Amniotic epithelial cell (primary cell): Measurements from ENCODE around the gene STEAP1B.
A peak's percentile ranks its signal among the peaks of the same experiment; 100 is the strongest.
"Not testable (repeated sequence)": the region's sequence is repeated elsewhere in the genome, so short reads cannot be mapped to it uniquely, and the experiment has no call there.

Experiments
- DNase-seq: peaks from one replicate; pipeline ENCODE4 v3.0.0-alpha.2; 2010; ENCODE audit warnings: low read depth

STEAP1B gene

GRCh38 chr7:22496912-22497311, 3.1 kb downstream of the STEAP1B start:
- not testable (repeated sequence) for DNase-seq

GRCh38 chr7:22496296-22496888, 3.6 kb downstream of the STEAP1B start:
- not testable (repeated sequence) for DNase-seq

GRCh38 chr7:22493160-22493925, 6.6 kb downstream of the STEAP1B start:
- DNase-seq, result not testable (repeated sequence)

GRCh38 chr7:22488643-22489462, 11.1 kb downstream of the STEAP1B start:
- DNase-seq, result peak; percentile 55

- DNase-seq, result no peak
These were observed 11.9 kb downstream of the STEAP1B start for GRCh38 chr7:22487978-22488642.

- DNase-seq, result no peak
These were observed 13.4 kb downstream of the STEAP1B start for GRCh38 chr7:22486597-22486996.

- DNase-seq, result peak; percentile 29
These were observed 14.8 kb downstream of the STEAP1B start for GRCh38 chr7:22485189-22485588.

- DNase-seq, result no peak
These were observed 17.5 kb downstream of the STEAP1B start for GRCh38 chr7:22482503-22482902.

- peak; percentile 24 for DNase-seq
These were observed 18.3 kb downstream of the STEAP1B start for GRCh38 chr7:22481726-22482125.

- DNase-seq, result no peak
These were observed 19.4 kb downstream of the STEAP1B start for GRCh38 chr7:22480523-22481075.

GRCh38 chr7:22477876-22478450, 22.0 kb downstream of the STEAP1B start:
- no peak for DNase-seq

GRCh38 chr7:22477262-22477661, 22.7 kb downstream of the STEAP1B start:
- no peak for DNase-seq

GRCh38 chr7:22476824-22477223, 23.2 kb downstream of the STEAP1B start:
- no peak for DNase-seq

- DNase-seq, result no peak
These were observed 25.3 kb downstream of the STEAP1B start for GRCh38 chr7:22474645-22475044.

- no peak for DNase-seq
These were observed 29.0 kb downstream of the STEAP1B start for GRCh38 chr7:22470981-22471380.

- no peak for DNase-seq
These were observed 30.4 kb downstream of the STEAP1B start for GRCh38 chr7:22469371-22470143.

- DNase-seq, result no peak
These were observed 31.4 kb downstream of the STEAP1B start for GRCh38 chr7:22468609-22469008.

GRCh38 chr7:22464299-22464698, 35.7 kb downstream of the STEAP1B start:
- no peak for DNase-seq

GRCh38 chr7:22460363-22460988, 39.5 kb downstream of the STEAP1B start:
- DNase-seq, result no peak

- DNase-seq, result no peak
These were observed 42.5 kb downstream of the STEAP1B start for GRCh38 chr7:22457471-22457870.
